ENCODE results near the gene SOS1.

GRCh38 chr2:39154944-39155343 is 34.1 kb upstream of the SOS1 start:
- TF ChIP-seq, protein P1, sequence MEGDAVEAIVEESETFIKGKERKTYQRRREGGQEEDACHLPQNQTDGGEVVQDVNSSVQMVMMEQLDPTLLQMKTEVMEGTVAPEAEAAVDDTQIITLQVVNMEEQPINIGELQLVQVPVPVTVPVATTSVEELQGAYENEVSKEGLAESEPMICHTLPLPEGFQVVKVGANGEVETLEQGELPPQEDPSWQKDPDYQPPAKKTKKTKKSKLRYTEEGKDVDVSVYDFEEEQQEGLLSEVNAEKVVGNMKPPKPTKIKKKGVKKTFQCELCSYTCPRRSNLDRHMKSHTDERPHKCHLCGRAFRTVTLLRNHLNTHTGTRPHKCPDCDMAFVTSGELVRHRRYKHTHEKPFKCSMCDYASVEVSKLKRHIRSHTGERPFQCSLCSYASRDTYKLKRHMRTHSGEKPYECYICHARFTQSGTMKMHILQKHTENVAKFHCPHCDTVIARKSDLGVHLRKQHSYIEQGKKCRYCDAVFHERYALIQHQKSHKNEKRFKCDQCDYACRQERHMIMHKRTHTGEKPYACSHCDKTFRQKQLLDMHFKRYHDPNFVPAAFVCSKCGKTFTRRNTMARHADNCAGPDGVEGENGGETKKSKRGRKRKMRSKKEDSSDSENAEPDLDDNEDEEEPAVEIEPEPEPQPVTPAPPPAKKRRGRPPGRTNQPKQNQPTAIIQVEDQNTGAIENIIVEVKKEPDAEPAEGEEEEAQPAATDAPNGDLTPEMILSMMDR (conservative IDR thresholded peaks at IDR 0.05 in 1 of 2, IDR thresholded peaks at IDR 0.05 in 1 of 2; ENCODE audit: extremely low read depth in 1 of 2, insufficient read depth in 1 of 2, low read depth in 1 of 2, low read length in 2 of 2) = no peak
- TF ChIP-seq EZH2 (IDR thresholded peaks at IDR 0.05; ENCODE audit: borderline replicate concordance, low read length) = no peak
